Activated CD8-positive, alpha-beta T cell treated with anti-CD3 and anti-CD28 coated beads for 36 hours (primary cell): ENCODE data around the gene APLNR. TPM values are rescaled to one million over a fixed set of nuclear protein-coding genes. Genes with fewer than 3 reads are reported as not detected.

ENCODE experiments used
- ATAC-seq: fragments of 200-7000 bp; cut with Tn5 transposase; one replicate; pipeline ENCODE4 v1.10.0; 2021; ENCODE audit warnings: mild to moderate bottlenecking, moderate library complexity
- CTCF ChIA-PET: fragments of 350-600 bp; sonication (Branson Sonifier 250); formaldehyde crosslinking; loops from one replicate; lab custom pipeline; 2021; ENCODE audit warnings: antibody characterized with exemption; lab: Charles Lee
- POLR2A ChIA-PET: fragments of 350-600 bp; sonication (Branson Sonifier 250); formaldehyde crosslinking; loops from one replicate; lab custom pipeline; 2021; ENCODE audit warnings: antibody characterized with exemption; lab: Charles Lee
- DNase-seq: peaks from one replicate; pipeline ENCODE4 v3.0.0-alpha.2; 2020
- H3K27ac Mint-ChIP-seq: one replicate; pipeline ENCODE4 v1.8.0; 2021; ENCODE audit warnings: mild to moderate bottlenecking, mixed read lengths
- H3K27me3 Mint-ChIP-seq: one replicate; pipeline ENCODE4 v1.8.0; 2021; ENCODE audit warnings: mixed read lengths
- H3K36me3 Mint-ChIP-seq: one replicate; pipeline ENCODE4 v1.8.0; 2021; ENCODE audit warnings: low read depth, mixed read lengths
- H3K4me1 Mint-ChIP-seq: one replicate; pipeline ENCODE4 v1.8.0; 2021; ENCODE audit warnings: low read depth, mixed read lengths
- H3K4me3 Mint-ChIP-seq: one replicate; pipeline ENCODE4 v1.8.0; 2021; ENCODE audit warnings: mild to moderate bottlenecking, moderate library complexity, mixed read lengths
- H3K9me3 Mint-ChIP-seq: one replicate; pipeline ENCODE4 v1.8.0; 2021; ENCODE audit warnings: mixed read lengths
- CTCF ChIP-seq: fragments of 200-600 bp; IDR thresholded peaks from one replicate; pipeline ENCODE4 v1.8.0; 2022; ENCODE audit warnings: antibody characterized with exemption, mild to moderate bottlenecking
- intact Hi-C: fragments of 100-400 bp; cut with micrococcal nuclease; formaldehyde crosslinking; loops from one replicate; pipeline ENCODE4 v1.10.0; 2022
- total RNA-seq, 2 experiments: library from RNA; stranded (reverse); gene quantifications; one replicate each; pipeline ENCODE4 v1.2.3, GENCODE V29; 2021

Gene APLNR
- total RNA-seq, 2 experiments from 2014 or later, result not detected

GRCh38 chr11:57197762-57198161 is 39.3 kb downstream of the APLNR start:
- H3K36me3 Mint-ChIP-seq, result no peaks in the 10 kb centered on the region
- intact Hi-C loops, result no loop called here
- ATAC-seq, result no peak
- H3K27me3 Mint-ChIP-seq, result peaks cover 5% of the 10 kb centered on the region
- H3K4me1 Mint-ChIP-seq, result no peaks in the 10 kb centered on the region
- no peaks in the 10 kb centered on the region for H3K9me3 Mint-ChIP-seq
- CTCF ChIA-PET, result no interaction called here
- TF ChIP-seq CTCF, result no peak
- POLR2A ChIA-PET, result no interaction called here
- H3K4me3 Mint-ChIP-seq, result no peak overlapping the region
- H3K27ac Mint-ChIP-seq, result no peak overlapping the region
- no peak for DNase-seq

DNA sequence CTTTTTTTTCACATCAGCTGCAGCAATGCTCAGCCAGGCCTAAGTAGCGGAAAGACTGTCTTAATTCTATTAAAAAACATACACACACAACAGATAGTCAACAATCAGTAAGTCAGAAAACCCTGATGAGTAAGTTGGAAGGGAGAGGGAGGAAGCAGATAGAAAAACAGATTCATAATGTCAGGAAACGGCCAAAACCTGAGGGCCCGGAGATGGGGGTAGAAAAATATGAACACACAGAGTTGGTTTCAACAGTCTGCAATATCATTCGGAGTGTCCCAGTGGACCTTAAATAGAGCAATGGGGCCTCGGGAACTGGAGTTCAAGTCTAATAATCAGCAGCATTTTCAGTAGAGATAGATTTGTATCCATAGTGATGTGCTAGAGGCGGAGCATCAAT is 40.5 kb downstream of the APLNR start:
- POLR2A ChIA-PET, result no interaction called here
- Mint-ChIP-seq H3K4me1 (no peaks in the 10 kb centered on the region), H3K9me3 (no peaks in the 10 kb centered on the region), H3K27me3 (peaks cover 5% of the 10 kb centered on the region), H3K36me3 (no peaks in the 10 kb centered on the region), H3K27ac (no peak overlapping the region), H3K4me3 (no peak overlapping the region)
- intact Hi-C loops, result no loop called here
- DNase-seq, result no peak
- no peak for ATAC-seq
- no peak for TF ChIP-seq CTCF
- CTCF ChIA-PET, result no interaction called here

GRCh38 chr11:57192316-57192715 is 44.7 kb downstream of the APLNR start:
- POLR2A ChIA-PET, result no interaction called here
- intact Hi-C loops, result no loop called here
- no peak for ATAC-seq
- peaks cover 13% of the 10 kb centered on the region for H3K27me3 Mint-ChIP-seq
- H3K4me1 Mint-ChIP-seq, result no peaks in the 10 kb centered on the region
- H3K27ac Mint-ChIP-seq, result no peak overlapping the region
- no peak for TF ChIP-seq CTCF
- no peak for DNase-seq
- CTCF ChIA-PET, result no interaction called here
- H3K4me3 Mint-ChIP-seq, result no peak overlapping the region
- no peaks in the 10 kb centered on the region for H3K36me3 Mint-ChIP-seq
- H3K9me3 Mint-ChIP-seq, result no peaks in the 10 kb centered on the region

GRCh38 chr11:57191311-57192219 is 45.5 kb downstream of the APLNR start:
- Mint-ChIP-seq H3K4me1 (no peaks in the 10 kb centered on the region), H3K4me3 (no peak overlapping the region), H3K27ac (no peak overlapping the region), H3K36me3 (no peaks in the 10 kb centered on the region), H3K9me3 (no peaks in the 10 kb centered on the region), H3K27me3 (peaks cover 13% of the 10 kb centered on the region)
- no peak for DNase-seq
- TF ChIP-seq CTCF, result no peak
- intact Hi-C loops, result no loop called here
- ChIA-PET POLR2A (no interaction called here), CTCF (no interaction called here)
- no peak for ATAC-seq

DNA sequence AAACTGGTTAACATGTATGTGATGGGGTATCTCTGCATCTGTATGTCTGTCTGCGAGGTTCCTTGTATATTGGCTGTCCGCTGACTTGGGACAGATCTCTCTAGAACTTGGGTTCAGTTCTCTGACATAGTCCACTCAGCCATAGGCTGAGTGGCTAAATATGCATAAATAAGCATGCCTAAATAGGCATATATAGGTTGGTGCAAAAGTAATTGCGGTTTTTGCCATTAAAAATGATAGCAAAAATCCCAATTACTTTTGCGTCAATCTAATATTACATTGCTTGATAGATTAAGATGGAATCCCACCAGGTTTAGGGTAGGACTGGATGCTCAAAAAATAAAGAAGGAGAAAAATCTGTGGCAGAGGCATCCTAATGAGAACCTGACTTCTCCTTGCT is 46.5 kb downstream of the APLNR start:
- ATAC-seq (no peak), DNase-seq (no peak)
- Mint-ChIP-seq H3K9me3 (no peaks in the 10 kb centered on the region), H3K36me3 (no peaks in the 10 kb centered on the region), H3K27ac (no peak overlapping the region), H3K4me1 (no peaks in the 10 kb centered on the region), H3K4me3 (no peak overlapping the region), H3K27me3 (peaks cover 11% of the 10 kb centered on the region)
- CTCF ChIA-PET, result no interaction called here
- no peak for TF ChIP-seq CTCF
- POLR2A ChIA-PET, result no interaction called here
- intact Hi-C loops, result no loop called here
